MCF 10A (cell line): ENCODE data around the gene ESM1. TPM values are rescaled to one million over a fixed set of nuclear protein-coding genes. Genes with fewer than 3 reads are reported as not detected.
A peak's percentile ranks its signal among the peaks of the same experiment; 100 is the strongest.
"Not testable (repeated sequence)": the region's sequence is repeated elsewhere in the genome, so short reads cannot be mapped to it uniquely, and the experiment has no call there.

Experiments used
- BruUV-seq: library from RNA; stranded (reverse); fragments of 400-500 nt; replicated peaks from 2 replicates; lab custom pipeline; 2021; lab: Mats Ljungman, UMichigan
- CTCF ChIA-PET: fragments of 300-600 bp; sonication (Branson Sonifier 250); formaldehyde crosslinking; extraction: SDS; loops from one replicate; lab custom pipeline; 2021; ENCODE audit warnings: antibody characterized with exemption, inconsistent platforms; lab: Yijun Ruan, JAX
- POLR2A ChIA-PET: fragments of 300-600, 350-650 bp; sonication (Branson Sonifier 250); formaldehyde crosslinking; extraction: SDS; loops from one replicate; lab custom pipeline; 2020; ENCODE audit warnings: antibody characterized with exemption, inconsistent platforms; lab: Yijun Ruan, JAX
- DNase-seq: peaks from one replicate; pipeline ENCODE4 v3.0.0-alpha.2; 2018; ENCODE audit not compliant: unreplicated experiment
- H3K27ac Mint-ChIP-seq: one replicate; pipeline ENCODE4 v1.8.0; 2022; ENCODE audit warnings: mild to moderate bottlenecking, low read depth, mixed read lengths; ENCODE audit not compliant: unreplicated experiment
- H3K27me3 Mint-ChIP-seq: one replicate; pipeline ENCODE4 v1.8.0; 2022; ENCODE audit warnings: mixed read lengths; ENCODE audit not compliant: insufficient read depth, unreplicated experiment
- H3K36me3 Mint-ChIP-seq: one replicate; pipeline ENCODE4 v1.8.0; 2022; ENCODE audit warnings: mild to moderate bottlenecking, moderate library complexity, mixed read lengths; ENCODE audit not compliant: insufficient read depth, unreplicated experiment
- H3K4me1 Mint-ChIP-seq: one replicate; pipeline ENCODE4 v1.8.0; 2022; ENCODE audit warnings: mixed read lengths; ENCODE audit not compliant: insufficient read depth, unreplicated experiment
- H3K4me3 Mint-ChIP-seq: one replicate; pipeline ENCODE4 v1.8.0; 2022; ENCODE audit warnings: mild to moderate bottlenecking, moderate library complexity, mixed read lengths; ENCODE audit not compliant: unreplicated experiment
- H3K9me3 Mint-ChIP-seq: one replicate; pipeline ENCODE4 v1.8.0; 2022; ENCODE audit warnings: mixed read lengths; ENCODE audit not compliant: unreplicated experiment
- intact Hi-C: fragments of 100-400 bp; cut with micrococcal nuclease; formaldehyde crosslinking; loops from 2 replicates; pipeline ENCODE4 v1.14.1; 2022
- total RNA-seq: library from RNA; stranded (reverse); gene quantifications from 2 replicates; pipeline ENCODE4 v1.2.3, GENCODE V29; 2022
- TF ChIP-seq, protein P1 (sequence below): fragments of 200-600 bp; IDR thresholded peaks from one replicate; pipeline ENCODE4 v1.8.0; 2022; ENCODE audit warnings: antibody characterized with exemption, mild to moderate bottlenecking; ENCODE audit not compliant: unreplicated experiment

ESM1 gene
- total RNA-seq, 1 experiment from 2014 or later: not detected

DNA sequence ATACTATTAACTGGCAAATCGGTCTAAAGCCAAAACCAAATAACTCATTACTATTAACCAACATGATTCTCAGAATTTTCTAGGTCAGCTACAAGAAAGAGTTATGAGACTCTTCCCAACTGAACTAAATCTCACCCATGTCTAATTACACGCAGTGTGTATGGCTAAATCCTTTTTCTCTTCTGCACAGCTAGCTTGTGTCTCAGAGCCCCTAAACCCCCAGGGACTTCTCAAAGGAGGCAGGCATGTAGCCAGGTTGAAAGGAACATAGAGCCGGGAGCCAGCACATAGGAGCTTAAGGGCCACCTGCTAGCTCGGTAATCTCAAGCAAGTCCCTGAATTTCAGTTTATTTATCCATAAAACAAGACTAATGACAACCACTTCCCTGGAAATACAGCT is 36.4 kb upstream of the ESM1 start:
- H3K4me1 Mint-ChIP-seq: no peaks in the 10 kb centered on the region
- H3K9me3 Mint-ChIP-seq: no peaks in the 10 kb centered on the region
- TF ChIP-seq, protein P1, sequence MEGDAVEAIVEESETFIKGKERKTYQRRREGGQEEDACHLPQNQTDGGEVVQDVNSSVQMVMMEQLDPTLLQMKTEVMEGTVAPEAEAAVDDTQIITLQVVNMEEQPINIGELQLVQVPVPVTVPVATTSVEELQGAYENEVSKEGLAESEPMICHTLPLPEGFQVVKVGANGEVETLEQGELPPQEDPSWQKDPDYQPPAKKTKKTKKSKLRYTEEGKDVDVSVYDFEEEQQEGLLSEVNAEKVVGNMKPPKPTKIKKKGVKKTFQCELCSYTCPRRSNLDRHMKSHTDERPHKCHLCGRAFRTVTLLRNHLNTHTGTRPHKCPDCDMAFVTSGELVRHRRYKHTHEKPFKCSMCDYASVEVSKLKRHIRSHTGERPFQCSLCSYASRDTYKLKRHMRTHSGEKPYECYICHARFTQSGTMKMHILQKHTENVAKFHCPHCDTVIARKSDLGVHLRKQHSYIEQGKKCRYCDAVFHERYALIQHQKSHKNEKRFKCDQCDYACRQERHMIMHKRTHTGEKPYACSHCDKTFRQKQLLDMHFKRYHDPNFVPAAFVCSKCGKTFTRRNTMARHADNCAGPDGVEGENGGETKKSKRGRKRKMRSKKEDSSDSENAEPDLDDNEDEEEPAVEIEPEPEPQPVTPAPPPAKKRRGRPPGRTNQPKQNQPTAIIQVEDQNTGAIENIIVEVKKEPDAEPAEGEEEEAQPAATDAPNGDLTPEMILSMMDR: no peak
- no peaks in the 10 kb centered on the region for H3K36me3 Mint-ChIP-seq
- no peak overlapping the region for H3K27ac Mint-ChIP-seq
- ChIA-PET CTCF (interaction anchor here (1.1 kb wide), 1 partner anchor 15 kb away, joined by 3 read pairs; no protein-coding TSS in a partner anchor), POLR2A (no interaction called here)
- no peak for DNase-seq
- intact Hi-C loops: no loop called here
- no peak overlapping the region for H3K4me3 Mint-ChIP-seq
- peaks cover 53% of the 10 kb centered on the region for H3K27me3 Mint-ChIP-seq
- no TSS peak for BruUV-seq

DNA sequence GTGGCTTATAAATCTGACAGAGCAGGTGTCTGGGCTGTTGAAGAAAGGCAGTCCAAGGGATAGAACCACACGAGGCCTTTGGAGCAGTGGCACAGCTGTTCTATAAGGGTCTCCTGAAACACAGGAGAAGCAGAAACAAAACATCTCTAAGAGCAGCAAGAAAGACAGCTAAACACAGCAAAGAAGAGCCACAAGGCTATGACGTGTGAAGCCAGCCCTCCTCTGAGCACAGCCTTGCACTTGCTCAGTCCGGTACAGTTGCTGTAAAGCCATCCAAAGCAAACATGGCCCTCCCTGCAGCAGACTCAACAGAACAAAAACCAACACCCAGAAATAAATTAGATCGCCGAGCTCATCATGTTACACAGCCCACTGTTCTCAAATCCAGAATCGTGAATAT is 36.0 kb upstream of the ESM1 start:
- H3K27ac Mint-ChIP-seq: no peak overlapping the region
- peaks cover 49% of the 10 kb centered on the region for H3K27me3 Mint-ChIP-seq
- no peaks in the 10 kb centered on the region for H3K9me3 Mint-ChIP-seq
- no peaks in the 10 kb centered on the region for H3K4me1 Mint-ChIP-seq
- no TSS peak for BruUV-seq
- DNase-seq: no peak
- TF ChIP-seq, protein P1: no peak
- CTCF ChIA-PET: interaction anchor here (1.0 to 1.1 kb wide), 2 partner anchors 15 to 78 kb away, joined by 3 to 5 read pairs; no protein-coding TSS in a partner anchor
- intact Hi-C loops: no loop called here
- POLR2A ChIA-PET: no interaction called here
- no peaks in the 10 kb centered on the region for H3K36me3 Mint-ChIP-seq
- no peak overlapping the region for H3K4me3 Mint-ChIP-seq

DNA sequence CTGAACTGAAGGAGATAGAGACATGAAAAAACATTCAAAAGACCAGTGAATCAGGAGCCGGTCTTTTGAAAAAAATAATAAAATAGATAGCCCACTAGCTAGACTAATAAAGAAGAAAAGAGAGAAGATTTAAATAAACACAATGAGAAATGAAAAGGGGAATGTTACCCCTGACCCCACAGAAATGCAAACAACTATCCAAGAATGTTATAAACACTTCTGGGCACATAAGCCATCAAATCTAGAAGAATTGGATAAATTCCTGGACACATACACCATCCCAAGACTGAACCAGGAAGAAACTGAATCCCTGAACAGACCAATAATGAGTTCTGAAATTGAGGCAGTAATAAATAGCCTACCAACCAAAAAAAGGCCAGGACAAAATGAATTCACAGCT is 24.8 kb upstream of the ESM1 start:
- H3K4me1 Mint-ChIP-seq, POLR2A ChIA-PET: not testable (repeated sequence)

DNA sequence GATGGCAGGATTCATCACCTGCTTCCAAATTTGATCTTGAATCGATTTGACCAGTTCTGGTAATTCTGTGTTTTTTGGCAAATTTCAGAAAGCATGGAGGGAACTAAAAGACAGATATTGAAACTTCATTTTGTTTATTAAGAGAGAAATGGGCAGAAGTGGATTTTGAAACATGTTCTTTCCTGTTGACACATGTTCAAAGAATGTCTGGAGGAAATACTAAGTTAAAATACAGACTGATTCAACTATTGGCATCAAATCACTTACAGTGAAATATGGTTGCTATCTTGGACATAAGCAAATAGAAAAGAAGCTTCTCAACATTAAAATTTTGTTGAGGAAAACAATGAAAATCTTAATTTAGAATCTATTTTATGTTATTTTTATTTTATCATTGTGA is 19.3 kb upstream of the ESM1 start:
- no TSS peak for BruUV-seq
- CTCF ChIA-PET: interaction anchor here (0.7 kb wide), 1 partner anchor 100 kb away, joined by 3 read pairs; no protein-coding TSS in a partner anchor
- TF ChIP-seq, protein P1: no peak
- peak; percentile 27 for DNase-seq
- Mint-ChIP-seq H3K9me3 (no peaks in the 10 kb centered on the region), H3K27ac (no peak overlapping the region), H3K4me1 (no peaks in the 10 kb centered on the region), H3K36me3 (no peaks in the 10 kb centered on the region), H3K4me3 (no peak overlapping the region), H3K27me3 (peaks cover 29% of the 10 kb centered on the region)
- intact Hi-C loops: no loop called here
- POLR2A ChIA-PET: interaction anchor here (1.1 kb wide), 1 partner anchor 20 kb away, joined by 3 read pairs; the partner anchor contains the start of gene GZMK

More for the DNA sequence above, 24.8 kb upstream of the ESM1 start:
- H3K27ac Mint-ChIP-seq, H3K4me3 Mint-ChIP-seq, H3K9me3 Mint-ChIP-seq, H3K36me3 Mint-ChIP-seq, CTCF ChIA-PET, BruUV-seq, intact Hi-C loops, DNase-seq: not testable (repeated sequence)
- H3K27me3 Mint-ChIP-seq: peaks cover 48% of the 10 kb centered on the region
